Activated naive CD8-positive, alpha-beta T cell treated with anti-CD3 and anti-CD28 coated beads, Interleukin-2, amount 50 U/mL, for 16 hours (primary cell): ENCODE results near the gene FNBP1.
"Not testable (repeated sequence)": the region's sequence is repeated elsewhere in the genome, so short reads cannot be mapped to it uniquely, and the experiment has no call there.

Experiments used
- DNase-seq: peaks from one replicate; pipeline ENCODE4 v3.0.0-alpha.2; 2020; ENCODE audit warnings: low read depth, low spot score

Gene FNBP1

DNA sequence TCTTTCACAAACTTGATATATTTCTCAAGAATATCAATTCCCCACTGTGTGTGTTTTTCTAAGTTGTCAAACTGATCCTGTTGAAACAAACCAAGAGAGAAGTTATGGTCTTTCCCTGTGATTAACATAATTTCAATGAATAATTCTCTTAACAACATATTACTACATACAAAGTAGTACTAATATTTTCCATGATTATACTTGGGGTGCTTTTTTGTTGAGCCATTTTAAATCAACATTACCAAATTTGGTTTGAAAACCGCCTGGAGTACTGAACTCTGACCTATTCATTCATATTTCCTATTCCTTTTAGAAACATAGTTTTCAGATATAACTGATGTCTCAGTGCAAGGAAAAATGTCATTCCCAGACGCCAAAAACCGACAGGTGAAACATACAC is 48.1 kb downstream of the FNBP1 start:
- DNase-seq: no peak

DNA sequence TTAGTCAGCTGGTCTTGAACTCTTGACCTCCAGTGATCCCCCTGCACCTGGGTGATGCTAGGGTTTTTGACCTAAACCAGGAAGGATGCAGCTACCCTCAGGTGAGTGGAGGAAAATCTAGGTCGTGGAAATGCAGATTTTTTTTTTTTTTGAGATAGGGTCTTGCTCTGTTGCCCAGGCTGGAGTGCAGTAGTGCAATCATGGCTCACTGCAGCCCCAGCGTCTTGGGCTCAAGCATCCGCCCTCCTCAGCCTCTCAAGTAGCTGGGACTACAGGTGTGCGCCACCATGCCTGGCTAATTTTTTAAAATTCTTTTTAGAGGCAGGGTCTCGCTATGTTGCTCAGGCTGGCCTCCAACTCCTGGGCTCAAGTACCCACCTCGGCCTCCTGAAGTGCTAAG is 51.9 kb downstream of the FNBP1 start:
- DNase-seq: not testable (repeated sequence)

DNA sequence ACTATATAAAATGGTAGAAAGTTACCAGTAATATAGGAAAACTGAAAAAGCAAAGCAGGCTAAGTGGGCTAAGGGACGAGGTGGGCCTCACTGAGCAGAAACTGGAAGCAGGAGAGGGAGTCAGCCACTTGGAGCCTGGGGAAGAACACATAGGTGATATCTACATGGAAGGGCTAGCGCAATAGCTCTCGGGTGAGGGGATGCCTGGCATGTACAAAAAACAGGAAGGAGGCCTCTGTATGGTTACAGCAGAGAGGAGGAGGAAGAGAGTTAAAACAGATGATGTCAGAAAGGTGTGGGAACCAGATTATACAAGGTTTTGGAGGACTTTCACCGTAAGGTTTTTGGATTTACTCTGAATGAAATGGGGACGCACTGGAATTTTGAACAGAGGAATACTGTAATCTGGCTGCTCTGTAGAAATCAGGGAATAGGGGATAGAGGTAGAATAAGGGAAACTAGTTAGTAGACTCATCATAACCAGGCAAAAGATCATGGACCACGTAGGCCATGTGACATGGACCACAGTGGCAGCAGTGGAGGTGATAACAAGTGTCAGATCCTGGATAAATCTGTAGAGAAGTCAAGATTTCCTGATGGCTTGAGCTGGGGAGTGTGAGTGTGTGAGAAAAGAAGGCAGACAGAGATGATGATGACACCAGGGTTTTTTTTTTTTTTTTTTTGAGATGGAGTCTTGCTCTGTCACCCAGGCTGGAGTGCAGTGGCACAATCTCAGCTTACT is 52.5 kb downstream of the FNBP1 start:
- DNase-seq: no peak

DNA sequence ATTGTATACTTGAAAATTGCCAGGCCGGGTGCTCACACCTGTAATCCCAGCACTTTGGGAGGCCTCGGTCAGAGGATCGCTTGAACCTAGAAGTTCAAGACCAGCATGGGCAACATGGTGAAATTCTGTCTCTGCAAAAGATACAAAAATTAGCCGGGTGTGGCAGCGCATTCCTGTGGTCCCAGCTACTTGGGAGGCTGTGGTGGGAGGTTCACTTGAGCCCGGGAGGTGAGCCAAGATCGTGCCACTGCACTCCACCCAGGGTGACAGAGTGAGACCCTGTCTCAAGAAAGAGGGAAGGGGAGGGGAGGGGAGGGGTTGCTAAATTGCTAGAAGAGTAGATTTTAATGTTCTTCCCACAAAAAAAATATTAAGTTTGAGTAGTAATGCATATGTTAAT is 53.2 kb downstream of the FNBP1 start:
- DNase-seq: no peak

DNA sequence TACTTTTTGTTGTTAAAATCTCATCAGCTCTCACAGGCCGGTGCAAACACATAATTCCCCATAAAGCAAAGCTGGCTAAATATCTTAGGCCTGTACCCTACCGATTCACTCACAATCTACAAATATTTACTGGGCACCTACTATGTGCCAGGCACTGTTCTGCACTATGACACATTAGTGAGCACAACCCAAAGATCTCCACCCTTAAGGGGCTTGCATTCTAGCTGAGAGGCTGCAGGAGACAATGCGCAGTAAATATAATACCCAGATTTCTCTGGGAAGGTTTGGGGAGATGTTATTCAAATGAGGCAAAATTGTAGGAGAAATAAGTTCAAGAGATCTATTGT is 53.7 kb downstream of the FNBP1 start:
- no peak for DNase-seq

DNA sequence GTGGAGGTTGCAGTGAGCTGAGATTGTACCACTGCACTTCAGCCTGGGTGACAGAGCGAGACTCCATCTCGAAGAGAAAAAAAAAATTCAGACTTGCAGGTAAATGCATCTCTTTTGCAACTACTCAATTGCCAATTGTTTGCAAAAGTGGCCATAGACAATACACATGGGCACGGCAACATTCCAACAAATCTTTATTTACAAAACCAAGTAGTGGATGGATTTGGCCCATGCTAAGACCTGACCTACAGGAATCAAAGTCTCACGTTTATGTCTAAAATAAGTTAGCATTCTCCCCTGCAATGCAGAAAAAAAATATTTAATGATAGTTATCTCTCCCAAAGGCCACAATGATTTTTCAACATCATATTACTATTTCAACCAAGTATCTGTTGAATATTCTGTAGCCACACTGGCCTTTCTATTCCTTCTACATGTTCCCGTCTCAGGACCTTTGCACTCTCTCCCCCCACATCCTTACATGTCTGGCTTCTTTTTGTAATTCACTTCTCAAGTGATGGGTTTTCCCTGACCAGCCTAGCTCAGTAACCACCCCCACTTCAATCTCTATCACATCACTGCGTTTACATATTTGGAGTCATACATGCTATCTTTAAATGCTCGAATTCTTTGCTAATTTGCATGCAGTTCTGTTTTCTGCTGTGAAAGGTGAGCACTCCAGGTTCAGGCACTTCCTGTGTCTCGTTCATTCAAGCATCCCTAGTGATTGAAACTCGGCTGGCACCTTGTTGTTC is 54.2 kb downstream of the FNBP1 start:
- DNase-seq: no peak

DNA sequence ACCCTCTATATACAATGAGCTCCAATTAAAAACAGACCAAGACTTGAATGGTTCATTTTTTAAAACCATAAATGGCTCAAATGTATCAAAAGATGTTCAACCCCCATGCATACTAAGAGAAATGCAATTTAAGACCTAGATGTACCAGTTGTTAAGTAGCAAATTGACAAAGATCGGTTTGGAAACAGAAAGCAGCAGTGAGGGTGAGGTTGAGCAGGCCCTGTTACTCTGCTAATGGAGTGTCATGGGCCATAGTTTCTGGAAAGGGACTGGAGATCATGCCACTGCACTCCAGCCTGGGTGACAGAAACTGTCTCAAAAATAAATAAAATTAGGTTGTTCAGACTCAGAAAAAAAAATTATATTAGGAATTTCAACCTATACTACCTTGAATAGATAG is 55.0 kb downstream of the FNBP1 start:
- no peak for DNase-seq

DNA sequence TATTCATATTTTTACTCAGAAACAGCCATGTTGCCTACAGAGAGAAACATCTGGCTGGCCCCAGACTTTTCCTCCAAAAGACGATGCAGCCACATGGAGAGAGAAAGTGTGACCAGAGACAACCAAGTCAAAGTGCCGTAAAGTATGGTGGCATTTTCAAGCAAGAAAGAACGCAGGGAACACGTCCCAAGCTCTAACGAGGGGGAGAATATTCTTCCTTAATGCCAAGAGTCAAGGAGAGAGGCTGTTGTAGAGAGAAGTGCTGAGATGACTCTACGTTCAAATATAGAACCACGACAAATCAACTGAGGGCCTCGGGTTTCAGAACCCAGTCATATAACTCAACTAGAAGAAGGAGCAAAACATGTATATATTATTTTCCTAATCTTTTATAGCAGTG is 55.9 kb downstream of the FNBP1 start:
- DNase-seq: no peak

DNA sequence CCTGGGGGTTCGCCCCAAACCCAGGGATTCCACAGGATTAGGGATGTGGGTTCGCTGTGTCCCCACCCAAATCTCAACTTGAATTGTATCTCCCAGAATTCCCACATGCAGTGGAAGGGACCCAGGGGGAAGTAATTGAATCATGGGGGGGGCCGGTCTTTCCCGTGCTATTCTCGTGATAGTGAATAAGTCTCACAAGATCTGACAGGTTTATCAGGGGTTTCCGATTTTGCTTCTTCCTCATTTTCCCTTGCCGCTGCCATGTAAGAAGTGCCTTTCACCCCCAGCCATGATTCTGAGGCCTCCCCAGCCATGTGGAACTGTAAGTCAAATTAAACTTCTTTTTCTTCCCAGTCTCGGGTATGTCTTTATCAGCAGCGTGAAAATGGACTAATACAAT is 58.4 kb downstream of the FNBP1 start:
- not testable (repeated sequence) for DNase-seq

DNA sequence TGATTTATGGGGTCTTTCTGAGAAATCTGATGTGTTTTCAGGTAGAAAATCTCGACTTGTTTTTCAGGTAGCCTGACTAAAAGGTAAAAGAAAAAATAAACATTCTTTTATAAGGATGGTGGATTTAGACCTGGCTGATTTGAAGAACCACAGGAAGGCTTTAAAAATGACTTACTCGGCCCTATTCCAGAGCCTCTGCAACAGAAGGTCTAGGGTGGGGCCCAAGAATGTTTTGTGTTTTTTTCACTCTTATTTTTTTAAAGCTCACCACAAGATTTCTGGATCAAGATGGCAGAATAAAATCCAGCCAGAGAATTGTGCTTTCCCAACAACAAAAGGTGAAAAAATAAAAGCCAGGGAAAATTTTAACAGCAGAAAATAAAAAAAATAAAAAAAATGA is 59.1 kb downstream of the FNBP1 start:
- DNase-seq: no peak

DNA sequence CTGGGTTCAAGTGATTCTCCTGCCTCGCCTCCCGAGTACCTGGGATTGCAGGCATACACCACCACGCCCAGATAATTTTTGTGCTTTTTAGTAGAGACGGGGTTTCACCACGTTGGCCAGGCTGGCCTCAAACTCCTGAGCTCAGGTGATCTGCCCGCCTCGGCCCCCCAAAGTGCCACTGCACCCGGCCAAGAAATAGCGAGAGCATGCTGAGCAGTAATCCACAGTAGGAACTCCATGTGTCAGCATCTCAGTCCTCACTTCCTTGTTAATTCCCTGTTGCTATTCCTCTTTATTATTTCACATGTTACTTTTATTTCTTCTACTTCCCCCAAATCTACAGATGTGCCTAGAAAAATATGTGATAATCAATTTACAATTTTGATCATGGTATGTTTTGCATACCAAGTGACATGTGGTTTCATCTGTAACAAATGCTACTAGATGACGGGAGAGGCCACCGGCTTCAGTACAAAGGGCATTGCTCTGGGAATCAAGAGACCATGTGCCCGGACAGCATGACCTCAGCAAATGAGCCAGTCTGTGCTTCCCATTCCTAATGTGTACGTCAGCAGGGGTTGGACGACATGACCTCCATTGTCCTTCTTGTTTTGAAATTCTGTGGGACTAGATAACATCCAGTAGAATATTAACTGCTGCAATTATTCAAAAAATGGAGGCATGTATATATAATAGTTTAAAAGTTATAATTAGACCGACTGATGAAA is 61.6 kb downstream of the FNBP1 start:
- DNase-seq: no peak

DNA sequence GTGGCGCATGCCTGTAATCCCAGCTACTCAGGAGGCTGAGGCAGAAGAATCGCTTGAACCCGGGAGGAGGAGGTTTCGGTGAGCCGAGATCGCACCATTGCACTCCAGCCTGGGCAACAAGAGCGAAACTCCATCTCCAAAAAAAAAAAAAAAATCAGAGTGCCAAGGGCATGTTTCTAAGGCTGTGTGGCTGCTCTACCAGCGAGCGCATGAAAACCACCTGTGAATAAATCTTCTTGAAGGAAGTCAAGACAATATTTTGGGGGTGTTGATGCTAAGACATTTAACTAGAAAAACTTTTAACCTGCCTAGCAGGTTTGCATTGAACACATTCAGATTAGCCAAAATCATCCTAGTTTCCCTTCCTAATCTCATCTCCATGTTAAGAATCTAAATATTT is 62.8 kb downstream of the FNBP1 start:
- DNase-seq: not testable (repeated sequence)

DNA sequence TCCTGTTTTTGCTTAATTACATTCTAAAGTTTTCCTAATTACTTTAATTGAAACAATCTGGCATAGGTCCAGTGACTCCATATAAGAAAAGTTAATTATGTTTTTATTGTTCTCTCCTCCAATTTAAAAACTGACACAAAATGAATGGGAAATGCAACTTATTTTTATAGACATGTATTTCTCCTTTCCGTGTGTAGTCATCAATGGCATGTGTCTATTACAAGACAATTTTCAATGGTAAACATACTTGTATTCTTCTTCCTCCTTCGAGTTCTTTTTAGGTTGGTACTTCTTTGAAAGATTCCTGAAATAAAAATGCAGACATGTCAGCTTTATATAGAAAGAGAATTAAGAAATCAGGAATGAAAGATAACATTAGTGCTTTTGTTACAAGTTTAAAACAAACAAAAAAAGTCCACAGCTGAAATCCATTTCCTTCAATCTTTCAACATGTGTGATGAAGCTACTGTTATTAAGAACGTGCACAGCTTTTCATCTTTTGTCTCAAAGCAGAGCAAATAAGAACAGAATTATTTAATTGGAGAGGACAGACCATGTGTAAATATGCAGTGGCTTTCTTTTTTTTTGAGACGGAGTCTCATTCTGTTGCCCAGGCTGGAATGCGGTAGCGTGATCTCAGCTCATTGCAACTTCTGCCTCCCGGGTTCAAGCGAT is 63.8 kb downstream of the FNBP1 start:
- DNase-seq: no peak

DNA sequence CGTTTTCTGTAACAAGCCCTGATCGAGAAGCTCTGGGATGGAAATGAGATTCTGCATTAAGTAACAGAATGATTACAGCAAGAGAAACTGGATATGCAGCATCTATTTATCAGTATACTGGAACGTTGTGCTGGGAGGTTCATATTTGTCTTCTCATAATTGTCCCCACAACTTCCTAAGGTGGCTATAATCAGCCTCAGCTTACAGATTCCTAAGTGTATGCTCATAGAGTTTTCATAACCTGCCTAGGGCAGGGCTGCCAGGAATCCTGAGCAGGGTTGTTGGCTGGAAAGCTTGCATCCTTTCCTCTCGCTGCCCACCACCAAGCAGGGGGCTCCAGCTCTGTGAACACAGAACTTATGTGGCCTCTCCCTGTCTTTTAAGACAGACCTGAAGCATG is 70.2 kb downstream of the FNBP1 start:
- DNase-seq: no peak

DNA sequence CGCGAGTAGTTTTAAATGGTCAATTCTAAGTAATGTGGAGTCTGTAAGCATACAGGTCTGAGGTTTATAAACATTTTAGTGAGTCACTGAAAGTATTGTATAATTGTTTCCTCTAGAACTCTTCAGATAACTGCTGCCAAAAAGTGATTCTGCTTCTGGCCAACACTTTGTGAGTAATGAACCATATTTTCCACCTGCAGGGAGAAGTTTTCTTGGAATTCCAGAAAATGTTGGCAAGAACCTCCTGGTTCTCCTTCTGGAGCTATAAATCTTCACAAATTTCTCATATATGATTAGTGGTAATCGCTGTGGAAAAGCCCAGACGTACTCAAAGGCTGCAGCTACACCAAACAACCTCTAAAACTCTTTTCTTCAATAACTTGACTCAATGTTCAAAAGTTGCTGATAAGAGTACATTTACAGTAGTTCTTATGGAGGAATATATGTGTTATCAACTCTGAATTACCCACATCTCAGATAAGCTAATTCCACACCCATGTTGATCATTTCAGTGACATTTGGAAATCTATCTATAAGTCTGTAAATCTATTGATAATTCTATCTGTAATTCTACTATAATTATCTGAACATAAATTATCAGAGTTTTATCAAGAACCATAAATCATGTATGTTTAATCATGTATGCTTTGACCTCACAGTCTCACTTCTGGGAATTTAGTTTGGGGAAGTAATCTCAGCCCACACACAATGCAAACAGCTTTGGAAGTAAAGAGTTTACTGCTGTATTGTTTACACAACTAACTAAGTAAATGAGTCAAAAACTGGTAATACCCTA is 74.1 kb downstream of the FNBP1 start:
- DNase-seq: no peak

DNA sequence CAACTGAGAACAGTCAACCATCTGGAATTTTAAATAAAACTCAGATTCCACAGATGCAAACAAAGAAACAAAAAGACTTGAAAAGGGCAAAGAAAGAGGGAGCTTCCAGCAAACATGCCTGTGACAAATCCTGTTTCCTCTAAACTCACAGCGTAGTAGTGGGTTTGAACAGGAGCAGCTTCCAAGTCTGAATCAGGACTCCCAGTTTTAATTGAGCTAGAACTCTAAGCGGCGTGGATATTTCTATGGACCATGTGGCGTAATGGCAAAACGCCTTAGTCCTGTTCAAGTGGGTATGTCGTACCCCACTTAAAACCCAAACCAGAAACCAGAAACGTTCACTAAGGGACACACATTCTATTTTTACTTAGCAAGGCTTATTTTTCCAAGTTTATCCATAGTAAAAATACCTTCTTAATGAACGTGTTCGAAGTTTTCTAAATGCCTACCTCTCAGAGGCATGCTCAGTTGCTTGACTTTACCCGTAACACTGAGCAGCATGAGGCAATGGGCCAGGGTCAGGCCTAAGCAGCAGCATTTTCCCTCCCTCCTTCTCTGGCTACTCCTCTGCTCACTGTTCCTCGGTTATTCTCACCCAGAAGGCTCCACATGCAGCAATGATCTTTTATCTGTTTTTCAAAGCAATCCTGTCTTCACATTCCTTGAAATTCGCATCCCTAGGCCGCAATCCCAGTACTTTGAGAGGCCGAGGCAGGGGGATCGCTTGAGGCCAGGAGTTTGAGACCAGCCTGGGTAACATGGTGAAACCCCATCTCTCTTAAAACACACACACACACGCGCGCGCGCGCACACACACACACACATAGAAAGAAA is 77.9 kb downstream of the FNBP1 start:
- DNase-seq: no peak

DNA sequence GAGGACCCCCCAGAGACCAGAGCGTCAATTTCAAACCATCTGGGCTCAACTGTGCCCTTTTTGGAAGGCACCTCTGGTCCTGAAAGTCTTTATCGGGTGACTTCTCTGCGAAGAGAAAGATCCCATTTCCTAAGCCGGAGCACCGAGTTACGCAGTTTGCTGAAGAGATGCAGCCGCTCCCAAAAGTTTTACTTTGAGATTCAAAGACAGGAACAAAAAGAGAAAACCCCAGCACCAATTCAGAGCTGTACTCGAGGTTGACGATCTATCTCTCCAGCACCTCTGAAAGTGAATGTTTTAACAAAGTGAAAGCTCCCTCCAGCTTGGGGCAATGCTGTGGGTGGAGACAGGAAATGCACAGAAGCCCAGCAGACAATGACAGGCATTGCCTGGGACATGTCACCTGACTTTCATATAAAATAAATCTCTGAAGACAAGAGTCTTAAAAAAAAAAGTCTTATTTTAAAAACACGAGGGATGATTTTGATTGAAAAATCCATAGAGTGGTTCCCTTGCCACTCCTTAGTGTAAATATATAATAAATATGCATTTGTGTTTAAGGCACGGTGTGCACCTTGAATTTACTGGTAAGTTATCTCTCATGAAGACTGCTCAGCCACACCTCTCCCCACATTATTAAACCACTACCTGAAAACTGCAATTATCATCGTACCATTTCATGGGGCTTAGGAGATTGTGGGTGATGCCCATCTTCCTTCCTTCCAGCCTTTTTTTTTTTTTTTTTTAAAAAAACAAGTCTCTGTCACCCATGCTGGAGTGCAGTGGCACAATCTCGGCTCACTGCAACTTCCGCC is 79.9 kb downstream of the FNBP1 start:
- DNase-seq: peak; percentile 44

DNA sequence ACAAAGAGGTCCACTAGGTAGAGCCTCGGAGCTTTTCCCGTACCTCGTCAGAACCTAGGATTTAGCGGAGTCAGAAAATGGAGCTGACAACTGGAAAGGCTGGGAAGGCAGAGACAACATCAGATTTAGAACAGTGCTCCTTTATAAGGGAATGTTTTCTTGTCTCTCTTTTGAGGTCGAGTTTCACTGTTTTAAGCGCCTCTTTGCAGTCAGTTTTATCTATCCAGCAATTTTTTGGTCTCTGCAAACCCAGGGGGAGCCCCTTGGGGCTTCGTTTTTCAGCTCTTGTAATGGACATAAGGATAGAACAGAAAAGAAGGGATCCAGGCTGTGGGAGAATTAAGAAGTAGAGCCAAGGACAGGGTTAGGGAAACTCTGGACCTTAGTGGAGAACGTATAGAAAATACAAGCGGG is 80.5 kb downstream of the FNBP1 start:
- no peak for DNase-seq

DNA sequence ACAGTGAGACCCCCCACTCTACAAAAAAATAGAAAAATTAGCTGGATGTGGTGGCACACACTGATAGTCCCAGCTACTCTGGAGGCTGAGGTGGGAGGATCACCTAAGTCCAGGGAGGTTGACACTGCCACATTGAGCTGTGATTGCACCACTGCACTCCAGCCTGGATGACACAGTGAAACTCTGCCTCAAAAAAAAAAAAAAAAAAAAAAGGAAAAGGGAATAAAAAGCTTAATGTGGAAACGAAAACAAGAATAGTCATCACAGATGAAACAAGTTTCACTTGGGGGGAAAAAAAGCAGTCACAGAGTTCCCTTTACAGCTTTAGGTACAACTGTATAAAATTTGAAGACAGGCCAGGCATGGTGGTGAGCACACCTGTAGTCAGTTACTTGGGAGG is 84.2 kb downstream of the FNBP1 start:
- no peak for DNase-seq
